ENCODE results near the gene CFAP45. TPM values are rescaled to one million over a fixed set of nuclear protein-coding genes. Genes with fewer than 3 reads are reported as not detected.

CFAP45 gene
- total and polyA plus RNA-seq, 2 of the 8 experiments (the other 6 are each of a cell fraction or from before 2014, with no cell fraction given) = 0.05 TPM; not detected in 1

DNA sequence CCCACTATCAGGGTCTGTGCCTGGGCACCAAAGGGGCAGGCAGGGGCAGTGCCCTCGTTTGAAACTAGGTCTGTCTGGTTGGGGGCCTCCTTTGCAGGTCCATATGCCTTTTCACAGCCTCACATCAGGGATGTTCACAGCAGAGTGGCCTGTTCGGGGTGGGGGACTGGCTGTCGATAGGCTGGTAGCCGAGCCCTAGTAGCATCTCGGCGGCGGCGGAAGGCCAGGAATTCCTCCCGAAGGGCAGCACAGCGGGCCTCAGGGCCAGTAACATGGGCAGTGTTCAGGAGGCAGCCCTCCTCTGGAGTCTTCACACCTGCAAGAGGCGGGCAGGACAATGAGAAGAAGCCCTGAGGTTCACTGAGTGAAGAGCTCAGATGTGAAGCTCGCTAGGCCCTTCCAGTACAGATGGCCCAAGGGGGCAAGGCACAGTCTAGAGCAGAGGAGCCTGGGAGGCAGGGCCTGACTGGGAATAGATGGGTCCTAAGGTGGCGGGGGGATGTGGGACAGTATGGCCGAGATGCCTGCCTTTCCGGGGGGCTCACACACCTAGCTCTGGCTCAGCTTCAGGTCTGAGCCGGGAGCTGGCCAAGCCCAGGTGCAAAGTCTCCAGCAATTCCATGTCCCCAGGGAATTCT lies 27.4 kb upstream of the CFAP45 start:
- Histone ChIP-seq H3K56ac (replicated peaks; ENCODE audit: insufficient read length, low read depth, low read length) (no peak overlapping the region), H3K36me3 (ENCODE audit: control insufficient read depth in 2 of 4, insufficient read depth in 4 of 4, low read length in 3 of 4) (peaks cover 0 to 23% (median 9%) of the 10 kb centered on the region in 4 experiments; a peak in 3 of 8 replicates), H3K9ac (replicated peaks in 1 of 4; ENCODE audit: extremely low read depth in 1 of 4, low read depth in 3 of 4, low read length in 3 of 4) (no peak overlapping the region), H3K18ac (ENCODE audit: extremely low read depth, low read length) (no peak overlapping the region), H4K8ac (ENCODE audit: extremely low read depth, insufficient read depth, low read length) (no peak overlapping the region), H4K20me1 (replicated peaks in 1 of 2; ENCODE audit: control insufficient read depth in 1 of 2, insufficient read depth in 2 of 2, low read length in 2 of 2) (peaks cover 0 to 6% of the 10 kb centered on the region in 2 experiments), H4K91ac (replicated peaks; ENCODE audit: insufficient read length, low read length) (no peak overlapping the region), H3K79me2 (ENCODE audit: control insufficient read depth in 1 of 2, insufficient read depth in 2 of 2, low read length in 2 of 2) (peaks cover 0 to 5% of the 10 kb centered on the region in 2 experiments; a peak in 2 of 4 replicates), H2BK15ac (ENCODE audit: low read length) (no peak overlapping the region), H2AFZ (ENCODE audit: low read length) (no peak overlapping the region), H3K14ac (ENCODE audit: insufficient read length) (no peak overlapping the region), H3K4ac (replicated peaks; ENCODE audit: insufficient read length, low read depth, low read length) (no peak overlapping the region), H3K27ac (ENCODE audit: low read depth, low read length) (no peak overlapping the region), H3K27me3 (replicated peaks in 1 of 4; ENCODE audit: control insufficient read depth in 3 of 4, extremely low read depth in 1 of 4, insufficient read depth in 3 of 4, low read length in 3 of 4) (peaks cover 0 to 17% (median 8%) of the 10 kb centered on the region in 4 experiments; a peak in 5 of 7 replicates), H4K5ac (ENCODE audit: insufficient read length, low read depth, low read length) (no peak overlapping the region), H2BK120ac (replicated peaks; ENCODE audit: low read depth, low read length) (no peak overlapping the region), H2BK20ac (ENCODE audit: low read length) (no peak overlapping the region), H3K23me2 (ENCODE audit: low read depth, low read length) (peaks cover 17% of the 10 kb centered on the region; the same call in 1 of the 2 replicates), H3K23ac (ENCODE audit: insufficient read length) (no peak overlapping the region), H2BK5ac (ENCODE audit: low read depth, low read length) (no peak overlapping the region), H3K9me3 (ENCODE audit: insufficient read depth in 2 of 2, low read depth in 1 of 2, low read length in 1 of 2) (no peaks in the 10 kb centered on the region), H3K4me3 (ENCODE audit: extremely low read depth in 1 of 4, insufficient read depth in 2 of 4, low read depth in 3 of 4, low read length in 4 of 4) (no peak overlapping the region), H2AK5ac (ENCODE audit: low read depth, low read length) (no peak overlapping the region), H3K4me2 (ENCODE audit: insufficient read depth in 1 of 2, low read depth in 2 of 2, low read length in 2 of 2) (no peak overlapping the region), H3K4me1 (replicated peaks in 1 of 4; ENCODE audit: control insufficient read depth in 3 of 4, insufficient read depth in 4 of 4, low read length in 3 of 4) (peaks cover 5 to 21% (median 16%) of the 10 kb centered on the region in 4 experiments), H2BK12ac (ENCODE audit: low read depth, low read length) (no peak overlapping the region), H3K79me1 (ENCODE audit: low read depth, low read length) (peaks cover 3% of the 10 kb centered on the region)
- ChIA-PET CTCF (ENCODE audit: partially characterized antibody) (interaction anchor here (0.8 to 35.5 kb wide), 9 partner anchors 9 to 129 kb away, joined by 3 to 696 read pairs (median 5); partner anchors contain the start of gene IGSF9), POLR2A (ENCODE audit: partially characterized antibody) (interaction anchor here (0.9 kb wide), 1 partner anchor 27 kb away, joined by 4 read pairs; no protein-coding TSS in a partner anchor)
- 88% methylated on average over 15 of the region's 16 CpGs; no CpG with 5 or more reads in 1 of the 2 experiments for WGBS, 2 experiments (ENCODE audit: extremely low coverage in 1 of 2, insufficient coverage in 1 of 2, insufficient read length in 1 of 2, insufficient replicate concordance in 2 of 2, low coverage in 1 of 2, low lambda C conversion rate in 2 of 2, missing lambda C conversion rate in 1 of 2)
- DNase-seq (ENCODE audit: low read depth in 1 of 2, low spot score in 2 of 2) (no peak), FAIRE-seq (no peak)
- TF ChIP-seq CTCF (IDR thresholded peaks at IDR 0.05; ENCODE audit: control extremely low read depth in 1 of 3, insufficient read depth in 1 of 3, low read depth in 1 of 3, low read length in 3 of 3) (no peak), BRCA1 (IDR thresholded peaks at IDR 0.05; ENCODE audit: low read depth, low read length) (no peak), RBBP5 (IDR thresholded peaks at IDR 0.05; ENCODE audit: borderline replicate concordance, low read depth, low read length) (no peak), CBX8 (IDR thresholded peaks at IDR 0.05; ENCODE audit: borderline replicate concordance, low read depth, low read length) (no peak), KDM5A (IDR thresholded peaks at IDR 0.05; ENCODE audit: low read length) (no peak), TAF1 (IDR thresholded peaks at IDR 0.05; ENCODE audit: low read depth, low read length) (no peak), RAD21 (IDR thresholded peaks at IDR 0.05 in 1 of 2, conservative IDR thresholded peaks at IDR 0.05 in 1 of 2; ENCODE audit: low read depth in 2 of 2, low read length in 2 of 2) (no peak)
- TF ChIP-seq, protein P1, sequence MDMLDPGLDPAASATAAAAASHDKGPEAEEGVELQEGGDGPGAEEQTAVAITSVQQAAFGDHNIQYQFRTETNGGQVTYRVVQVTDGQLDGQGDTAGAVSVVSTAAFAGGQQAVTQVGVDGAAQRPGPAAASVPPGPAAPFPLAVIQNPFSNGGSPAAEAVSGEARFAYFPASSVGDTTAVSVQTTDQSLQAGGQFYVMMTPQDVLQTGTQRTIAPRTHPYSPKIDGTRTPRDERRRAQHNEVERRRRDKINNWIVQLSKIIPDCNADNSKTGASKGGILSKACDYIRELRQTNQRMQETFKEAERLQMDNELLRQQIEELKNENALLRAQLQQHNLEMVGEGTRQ (IDR thresholded peaks at IDR 0.05; ENCODE audit: low read length) = no peak

All from H1 (cell line).